GM18505 (cell line): Measurements from ENCODE around the gene SEMA7A.

Source experiments
- ATAC-seq: cut with Tn5 transposase; IDR thresholded peaks from one replicate; pipeline ENCODE4 v1.9.1; 2021; ENCODE audit not compliant: unreplicated experiment
- POLR2A ChIP-seq: IDR thresholded peaks from 4 replicates; pipeline ENCODE4 v1.6.1; 2011; ENCODE audit warnings: borderline replicate concordance; ENCODE audit not compliant: insufficient read depth, insufficient read length; ENCODE audit errors: extremely low read depth

SEMA7A gene

GRCh38 chr15:74431116-74431515 lies 2.6 kb downstream of the SEMA7A start:
- no peak for ATAC-seq
- TF ChIP-seq POLR2A = no peak

- no peak for ATAC-seq
Measured at GRCh38 chr15:74430510-74430951, 3.2 kb downstream of the SEMA7A start.

GRCh38 chr15:74429781-74430400 lies 3.9 kb downstream of the SEMA7A start:
- no peak for ATAC-seq
- TF ChIP-seq POLR2A = no peak

More at GRCh38 chr15:74430510-74430951, 3.2 kb downstream of the SEMA7A start:
- no peak for TF ChIP-seq POLR2A

GRCh38 chr15:74428970-74429780 lies 4.6 kb downstream of the SEMA7A start:
- TF ChIP-seq POLR2A = no peak
- no peak for ATAC-seq

- ATAC-seq = no peak
- TF ChIP-seq POLR2A = no peak
Measured at GRCh38 chr15:74428442-74428787, 5.3 kb downstream of the SEMA7A start.

GRCh38 chr15:74427607-74428441 lies 5.9 kb downstream of the SEMA7A start:
- ATAC-seq = no peak
- TF ChIP-seq POLR2A = no peak

GRCh38 chr15:74426404-74427281 lies 7.1 kb downstream of the SEMA7A start:
- no peak for ATAC-seq
- TF ChIP-seq POLR2A = peak; percentile 36

GRCh38 chr15:74425630-74426029 lies 8.1 kb downstream of the SEMA7A start:
- TF ChIP-seq POLR2A = no peak
- no peak for ATAC-seq

- ATAC-seq = no peak
- no peak for TF ChIP-seq POLR2A
Measured at GRCh38 chr15:74424901-74425528, 8.7 kb downstream of the SEMA7A start.

GRCh38 chr15:74423431-74424257 lies 10.1 kb downstream of the SEMA7A start:
- ATAC-seq = no peak
- no peak for TF ChIP-seq POLR2A

GRCh38 chr15:74422652-74423430 lies 10.9 kb downstream of the SEMA7A start:
- TF ChIP-seq POLR2A = peak; percentile 19
- no peak for ATAC-seq
